ENCODE results near the gene CTIF.

Gene CTIF

GRCh38 chr18:48667276-48668254, 128.7 kb downstream of the CTIF start:
- DNase-seq (ENCODE audit: insufficient read length, low spot score) (no peak), FAIRE-seq (no peak)
- no peak for TF ChIP-seq CTCF (IDR thresholded peaks at IDR 0.05; ENCODE audit: insufficient read depth, missing control alignments)

GRCh38 chr18:48668466-48669179, 129.8 kb downstream of the CTIF start:
- FAIRE-seq: no peak
- no peak for DNase-seq (ENCODE audit: insufficient read length, low spot score)
- TF ChIP-seq CTCF (IDR thresholded peaks at IDR 0.05; ENCODE audit: insufficient read depth, missing control alignments): no peak

- DNase-seq (ENCODE audit: insufficient read length, low spot score) (no peak), FAIRE-seq (no peak)
- TF ChIP-seq CTCF (IDR thresholded peaks at IDR 0.05; ENCODE audit: insufficient read depth, missing control alignments): no peak
These were observed 130.4 kb downstream of the CTIF start for GRCh38 chr18:48669180-48669675.

- TF ChIP-seq CTCF (IDR thresholded peaks at IDR 0.05; ENCODE audit: insufficient read depth, missing control alignments): no peak
These were observed 131.3 kb downstream of the CTIF start for GRCh38 chr18:48669991-48670750.

GRCh38 chr18:48670751-48671560, 132.1 kb downstream of the CTIF start:
- DNase-seq (ENCODE audit: insufficient read length, low spot score) (no peak), FAIRE-seq (no peak)
- no peak for TF ChIP-seq CTCF (IDR thresholded peaks at IDR 0.05; ENCODE audit: insufficient read depth, missing control alignments)

More at GRCh38 chr18:48669991-48670750, 131.3 kb downstream of the CTIF start:
- no peak for FAIRE-seq
- DNase-seq (ENCODE audit: insufficient read length, low spot score): no peak

GRCh38 chr18:48671561-48671945, 132.7 kb downstream of the CTIF start:
- TF ChIP-seq CTCF (IDR thresholded peaks at IDR 0.05; ENCODE audit: insufficient read depth, missing control alignments): no peak
- FAIRE-seq (no peak), DNase-seq (ENCODE audit: insufficient read length, low spot score) (no peak)
